MCF 10A (cell line): ENCODE measurements around the gene ASTN2. TPM values are rescaled to one million over a fixed set of nuclear protein-coding genes. Genes with fewer than 3 reads are reported as not detected.

Experiments used
- BruUV-seq: library from RNA; stranded (reverse); fragments of 400-500 nt; replicated peaks from 2 replicates; lab custom pipeline; 2021; lab: Mats Ljungman, UMichigan
- CTCF ChIA-PET: fragments of 300-600 bp; sonication (Branson Sonifier 250); formaldehyde crosslinking; extraction: SDS; loops from one replicate; lab custom pipeline; 2021; ENCODE audit warnings: antibody characterized with exemption, inconsistent platforms; lab: Yijun Ruan, JAX
- POLR2A ChIA-PET: fragments of 300-600, 350-650 bp; sonication (Branson Sonifier 250); formaldehyde crosslinking; extraction: SDS; loops from one replicate; lab custom pipeline; 2020; ENCODE audit warnings: antibody characterized with exemption, inconsistent platforms; lab: Yijun Ruan, JAX
- DNase-seq: peaks from one replicate; pipeline ENCODE4 v3.0.0-alpha.2; 2018; ENCODE audit not compliant: unreplicated experiment
- H3K27ac Mint-ChIP-seq: one replicate; pipeline ENCODE4 v1.8.0; 2022; ENCODE audit warnings: mild to moderate bottlenecking, low read depth, mixed read lengths; ENCODE audit not compliant: unreplicated experiment
- H3K27me3 Mint-ChIP-seq: one replicate; pipeline ENCODE4 v1.8.0; 2022; ENCODE audit warnings: mixed read lengths; ENCODE audit not compliant: insufficient read depth, unreplicated experiment
- H3K36me3 Mint-ChIP-seq: one replicate; pipeline ENCODE4 v1.8.0; 2022; ENCODE audit warnings: mild to moderate bottlenecking, moderate library complexity, mixed read lengths; ENCODE audit not compliant: insufficient read depth, unreplicated experiment
- H3K4me1 Mint-ChIP-seq: one replicate; pipeline ENCODE4 v1.8.0; 2022; ENCODE audit warnings: mixed read lengths; ENCODE audit not compliant: insufficient read depth, unreplicated experiment
- H3K4me3 Mint-ChIP-seq: one replicate; pipeline ENCODE4 v1.8.0; 2022; ENCODE audit warnings: mild to moderate bottlenecking, moderate library complexity, mixed read lengths; ENCODE audit not compliant: unreplicated experiment
- H3K9me3 Mint-ChIP-seq: one replicate; pipeline ENCODE4 v1.8.0; 2022; ENCODE audit warnings: mixed read lengths; ENCODE audit not compliant: unreplicated experiment
- CTCF ChIP-seq: fragments of 200-600 bp; IDR thresholded peaks from one replicate; pipeline ENCODE4 v1.8.0; 2022; ENCODE audit warnings: antibody characterized with exemption, mild to moderate bottlenecking; ENCODE audit not compliant: unreplicated experiment
- intact Hi-C: fragments of 100-400 bp; cut with micrococcal nuclease; formaldehyde crosslinking; loops from 2 replicates; pipeline ENCODE4 v1.14.1; 2022
- total RNA-seq: library from RNA; stranded (reverse); gene quantifications from 2 replicates; pipeline ENCODE4 v1.2.3, GENCODE V29; 2022

ASTN2 gene
- total RNA-seq, 1 experiment from 2014 or later = 1.8 TPM

GRCh38 chr9:116491219-116491618 lies 923.6 kb downstream of the ASTN2 start:
- Mint-ChIP-seq H3K4me3 (no peak overlapping the region), H3K9me3 (no peaks in the 10 kb centered on the region), H3K4me1 (no peaks in the 10 kb centered on the region), H3K27ac (no peak overlapping the region), H3K36me3 (no peaks in the 10 kb centered on the region), H3K27me3 (no peaks in the 10 kb centered on the region)
- intact Hi-C loops = loop anchor here (10.0 kb wide), 1 partner anchor 796 kb away; no protein-coding TSS in a partner anchor
- no peak for DNase-seq
- BruUV-seq = no TSS peak
- ChIA-PET POLR2A (interaction anchor here (0.6 kb wide), 2 partner anchors 611 to 801 kb away, joined by 3 to 4 read pairs; no protein-coding TSS in a partner anchor), CTCF (interaction anchor here (0.7 to 1.2 kb wide), 4 partner anchors 12 to 897 kb away, joined by 3 to 8 read pairs (median 3); no protein-coding TSS in a partner anchor)
- TF ChIP-seq CTCF = no peak

- BruUV-seq = no TSS peak
- intact Hi-C loops = loop anchor here (10.0 kb wide), 1 partner anchor 796 kb away; no protein-coding TSS in a partner anchor
- Mint-ChIP-seq H3K9me3 (no peaks in the 10 kb centered on the region), H3K4me3 (no peak overlapping the region), H3K36me3 (no peaks in the 10 kb centered on the region), H3K4me1 (no peaks in the 10 kb centered on the region), H3K27me3 (no peaks in the 10 kb centered on the region), H3K27ac (no peak overlapping the region)
- CTCF ChIA-PET = interaction anchor here (0.9 kb wide), 1 partner anchor 896 kb away, joined by 3 read pairs; no protein-coding TSS in a partner anchor
- TF ChIP-seq CTCF = no peak
- DNase-seq = peak; percentile 30
- POLR2A ChIA-PET = no interaction called here
These were observed 924.5 kb downstream of the ASTN2 start for GRCh38 chr9:116490321-116490720.

- Mint-ChIP-seq H3K27me3 (no peaks in the 10 kb centered on the region), H3K36me3 (no peaks in the 10 kb centered on the region)
- no TSS peak for BruUV-seq
These were observed 926.5 kb downstream of the ASTN2 start for GRCh38 chr9:116488373-116488772.

More at GRCh38 chr9:116488373-116488772, 926.5 kb downstream of the ASTN2 start:
- Mint-ChIP-seq H3K27ac (no peak overlapping the region), H3K4me1 (no peaks in the 10 kb centered on the region), H3K9me3 (no peaks in the 10 kb centered on the region), H3K4me3 (no peak overlapping the region)
- no peak for DNase-seq
- CTCF ChIA-PET = no interaction called here
- intact Hi-C loops = no loop called here
- POLR2A ChIA-PET = no interaction called here
- no peak for TF ChIP-seq CTCF
